GM12864 (cell line): Measurements from ENCODE around the gene ASH1L.
"Not testable (repeated sequence)": the region's sequence is repeated elsewhere in the genome, so short reads cannot be mapped to it uniquely, and the experiment has no call there.

Source experiments
- DNase-seq: peaks from one replicate; pipeline ENCODE4 v3.0.0-alpha.2; 2011; ENCODE audit warnings: low read depth
- H3K4me3 ChIP-seq: 2 replicates; pipeline ENCODE4 v1.5.1; 2011; ENCODE audit warnings: mild to moderate bottlenecking, low read depth, low read length, control low read depth
- CTCF ChIP-seq: IDR thresholded peaks from 2 replicates; pipeline ENCODE4 v1.5.1; 2011; ENCODE audit warnings: low read depth, mild to moderate bottlenecking, moderate library complexity, low read length, control low read depth, inconsistent platforms; ENCODE audit errors: missing control alignments

The ASH1L gene

GRCh38 chr1:155334962-155335361, 227.6 kb downstream of the ASH1L start:
- TF ChIP-seq CTCF = no peak
- no peak for DNase-seq
- H3K4me3 ChIP-seq = no peak overlapping the region

GRCh38 chr1:155329980-155330598, 232.5 kb downstream of the ASH1L start:
- TF ChIP-seq CTCF = no peak
- no peak overlapping the region for H3K4me3 ChIP-seq
- DNase-seq = no peak

GRCh38 chr1:155328856-155329255, 233.7 kb downstream of the ASH1L start:
- H3K4me3 ChIP-seq, DNase-seq: not testable (repeated sequence)

- no peak for DNase-seq
- no peak overlapping the region for H3K4me3 ChIP-seq
- no peak for TF ChIP-seq CTCF
These were observed 234.6 kb downstream of the ASH1L start for GRCh38 chr1:155327981-155328380.

GRCh38 chr1:155326631-155327037, 236.0 kb downstream of the ASH1L start:
- no peak overlapping the region for H3K4me3 ChIP-seq
- DNase-seq = no peak
- no peak for TF ChIP-seq CTCF

- no peak overlapping the region for H3K4me3 ChIP-seq
- TF ChIP-seq CTCF = no peak
- DNase-seq = no peak
These were observed 236.5 kb downstream of the ASH1L start for GRCh38 chr1:155326020-155326526.

DNA sequence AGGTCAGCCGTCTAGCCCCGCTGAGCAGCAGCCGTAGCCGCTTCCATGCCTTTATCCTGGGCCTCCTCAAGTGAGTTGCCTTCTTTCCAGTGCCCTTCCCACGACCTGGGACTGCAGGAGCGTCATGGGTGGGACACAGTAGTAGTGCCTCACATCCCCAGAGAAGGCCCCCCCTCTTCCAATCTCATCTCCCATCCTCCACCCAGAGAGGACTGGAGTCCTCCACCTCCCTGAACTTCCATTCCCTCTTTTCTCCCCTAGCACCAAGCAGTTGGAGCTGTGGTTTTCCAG, 237.1 kb downstream of the ASH1L start:
- no peak for TF ChIP-seq CTCF
- peak overlapping the region; percentile 73 for H3K4me3 ChIP-seq
- no peak for DNase-seq
